DMS 273 (cell line): ENCODE measurements around the gene ASTN2.

Experiments
- DNase-seq: peaks from one replicate; lab custom pipeline; 2025; ENCODE audit not compliant: unreplicated experiment; lab: John Stamatoyannopoulos, UW

Gene ASTN2

GRCh38 chr9:117253261-117253660, 161.6 kb downstream of the ASTN2 start:
- no peak for DNase-seq

- DNase-seq: no peak
Observed at GRCh38 chr9:117250610-117251215, 164.1 kb downstream of the ASTN2 start.

GRCh38 chr9:117249799-117250198, 165.1 kb downstream of the ASTN2 start:
- DNase-seq: no peak

- DNase-seq: peak; percentile 55
Observed at GRCh38 chr9:117247266-117247665, 167.6 kb downstream of the ASTN2 start.

GRCh38 chr9:117245175-117245829, 169.6 kb downstream of the ASTN2 start:
- peak; percentile 16 for DNase-seq

- no peak for DNase-seq
Observed at GRCh38 chr9:117242082-117242481, 172.8 kb downstream of the ASTN2 start.

- no peak for DNase-seq
Observed at GRCh38 chr9:117239428-117239827, 175.4 kb downstream of the ASTN2 start.

GRCh38 chr9:117234103-117234502, 180.8 kb downstream of the ASTN2 start:
- DNase-seq: peak; percentile 81

GRCh38 chr9:117233016-117233415, 181.8 kb downstream of the ASTN2 start:
- peak; percentile 7 for DNase-seq

GRCh38 chr9:117232281-117232680, 182.6 kb downstream of the ASTN2 start:
- peak; percentile 59 for DNase-seq

GRCh38 chr9:117231012-117231411, 183.8 kb downstream of the ASTN2 start:
- no peak for DNase-seq

GRCh38 chr9:117224695-117225094, 190.2 kb downstream of the ASTN2 start:
- DNase-seq: peak; percentile 56

- peak; percentile 49 for DNase-seq
Observed at GRCh38 chr9:117218951-117219350, 195.9 kb downstream of the ASTN2 start.

GRCh38 chr9:117214416-117214815, 200.4 kb downstream of the ASTN2 start:
- DNase-seq: no peak

GRCh38 chr9:117211280-117211679, 203.6 kb downstream of the ASTN2 start:
- no peak for DNase-seq

- no peak for DNase-seq
Observed at GRCh38 chr9:117205806-117206205, 209.1 kb downstream of the ASTN2 start.

GRCh38 chr9:117204971-117205370, 209.9 kb downstream of the ASTN2 start:
- no peak for DNase-seq

- no peak for DNase-seq
Observed at GRCh38 chr9:117191504-117192261, 223.2 kb downstream of the ASTN2 start.

GRCh38 chr9:117189121-117189520, 225.7 kb downstream of the ASTN2 start:
- no peak for DNase-seq

- no peak for DNase-seq
Observed at GRCh38 chr9:117188394-117188793, 226.5 kb downstream of the ASTN2 start.

- no peak for DNase-seq
Observed at GRCh38 chr9:117187498-117187897, 227.4 kb downstream of the ASTN2 start.

GRCh38 chr9:117184173-117184572, 230.7 kb downstream of the ASTN2 start:
- peak; percentile 91 for DNase-seq
